OCI-LY1 (cell line): Measurements from ENCODE around the gene APBB1IP.
A peak's percentile ranks its signal among the peaks of the same experiment; 100 is the strongest.

ENCODE experiments used
- CTCF ChIP-seq: fragments of 200-600 bp; sonication (generic), shearing (Covaris generic); IDR thresholded peaks from 2 replicates; pipeline ENCODE4 v1.5.1; 2017; ENCODE audit warnings: mild to moderate bottlenecking, antibody characterized with exemption, low read length, moderate library complexity, mixed read lengths
- EZH2 ChIP-seq: fragments of 200-600 bp; sonication (generic), shearing (Covaris generic); IDR thresholded peaks from 2 replicates; pipeline ENCODE4 v1.8.0; 2017; ENCODE audit warnings: borderline replicate concordance, mixed run types, mild to moderate bottlenecking, antibody characterized with exemption, low read length, moderate library complexity, mixed read lengths

- TF ChIP-seq EZH2: no peak
- peak; percentile 30; the same call in 1 of the 2 replicates for TF ChIP-seq CTCF
Measured at GRCh38 chr10:26550774-26551526, 112.8 kb downstream of the APBB1IP start.
